Peyer's patch (tissue), 4 donors: Measurements from ENCODE around the gene ELOVL2. TPM values are rescaled to one million over a fixed set of nuclear protein-coding genes. Genes with fewer than 3 reads are reported as not detected.

Source experiments
- DNase-seq, 3 donors: peaks; one replicate each; pipeline ENCODE4 v3.0.0-alpha.2; 2017 to 2019
- H3K27ac ChIP-seq, 4 donors: fragments of 200-600 bp; sonication (generic); one replicate each; pipeline ENCODE4 v1.5.1; 2016 to 2019
- H3K27me3 ChIP-seq, 2 donors: fragments of 200-600 bp; sonication (generic); one replicate each; pipeline ENCODE4 v1.5.1; 2019
- H3K36me3 ChIP-seq, 3 donors: fragments of 200-600 bp; sonication (generic); one replicate each; pipeline ENCODE4 v1.5.1; 2016 to 2019
- H3K4me1 ChIP-seq, 4 donors: fragments of 200-600 bp; sonication (generic); one replicate each; pipeline ENCODE4 v1.5.1; 2016 to 2019
- H3K4me3 ChIP-seq, 4 donors: fragments of 200-600 bp; sonication (generic); 1 replicate in 3 of 4; 2 replicates in 1 of 4; pipeline ENCODE4 v1.5.1; 2016 to 2019; ENCODE audit warnings: mild to moderate bottlenecking in 1 of 4
- H3K9me3 ChIP-seq, 4 donors: fragments of 200-600 bp; sonication (generic); one replicate each; pipeline ENCODE4 v1.5.1; 2016 to 2019; ENCODE audit warnings: mild to moderate bottlenecking in 1 of 4
- POLR2A ChIP-seq, 2 donors: fragments of 450-650 bp; IDR thresholded peaks; one replicate each; pipeline ENCODE4 v1.5.1; 2017; ENCODE audit warnings: antibody characterized with exemption in 2 of 2, mild to moderate bottlenecking in 2 of 2, moderate library complexity in 2 of 2
- total RNA-seq, 4 donors: library from RNA; depleted of rRNA; stranded (reverse); fragments of >200 nt; gene quantifications; one replicate each; pipeline ENCODE4 v1.1.0, GENCODE V29; 2016
- TF ChIP-seq, protein P1 (sequence below), 6 experiments: fragments of 450-650 bp in 4 of 6; fragments of 200-600 bp in 2 of 6; sonication (generic) in 1 of 6; IDR thresholded peaks; one replicate each; pipeline ENCODE4 v1.5.1; 2017 to 2019; ENCODE audit warnings: antibody characterized with exemption in 6 of 6, mild to moderate bottlenecking in 3 of 6, moderate library complexity in 1 of 6

Gene ELOVL2
- total RNA-seq, 4 donors from 2014 or later: 0.18 to 0.27 TPM; not detected in 2

DNA sequence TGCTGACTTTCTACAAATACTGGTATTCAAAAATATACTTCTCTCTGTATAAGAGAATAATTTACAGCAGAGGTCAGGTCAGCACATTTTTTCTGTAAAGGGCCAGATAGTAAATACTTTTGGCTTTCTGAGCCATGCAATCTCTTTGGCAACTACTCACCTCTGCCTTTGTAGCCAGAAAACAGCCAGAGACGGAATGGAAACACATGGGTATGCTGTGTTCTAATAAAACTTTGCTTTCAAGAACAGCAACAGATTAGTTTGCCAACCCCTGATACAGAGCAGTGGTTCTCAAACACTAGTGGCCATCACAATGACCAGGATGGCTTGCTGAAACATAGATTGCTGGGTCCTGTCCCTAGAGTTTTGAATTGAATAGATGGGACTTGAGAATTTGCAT lies 111.0 kb downstream of the ELOVL2 start:
- H3K4me1 ChIP-seq: no peaks in the 10 kb centered on the region
- H3K4me3 ChIP-seq: no peak overlapping the region
- DNase-seq: no peak
- H3K27ac ChIP-seq: no peak overlapping the region
- no peaks in the 10 kb centered on the region for H3K36me3 ChIP-seq
- TF ChIP-seq POLR2A (IDR thresholded peaks at IDR 0.05): no peak
- TF ChIP-seq, protein P1, sequence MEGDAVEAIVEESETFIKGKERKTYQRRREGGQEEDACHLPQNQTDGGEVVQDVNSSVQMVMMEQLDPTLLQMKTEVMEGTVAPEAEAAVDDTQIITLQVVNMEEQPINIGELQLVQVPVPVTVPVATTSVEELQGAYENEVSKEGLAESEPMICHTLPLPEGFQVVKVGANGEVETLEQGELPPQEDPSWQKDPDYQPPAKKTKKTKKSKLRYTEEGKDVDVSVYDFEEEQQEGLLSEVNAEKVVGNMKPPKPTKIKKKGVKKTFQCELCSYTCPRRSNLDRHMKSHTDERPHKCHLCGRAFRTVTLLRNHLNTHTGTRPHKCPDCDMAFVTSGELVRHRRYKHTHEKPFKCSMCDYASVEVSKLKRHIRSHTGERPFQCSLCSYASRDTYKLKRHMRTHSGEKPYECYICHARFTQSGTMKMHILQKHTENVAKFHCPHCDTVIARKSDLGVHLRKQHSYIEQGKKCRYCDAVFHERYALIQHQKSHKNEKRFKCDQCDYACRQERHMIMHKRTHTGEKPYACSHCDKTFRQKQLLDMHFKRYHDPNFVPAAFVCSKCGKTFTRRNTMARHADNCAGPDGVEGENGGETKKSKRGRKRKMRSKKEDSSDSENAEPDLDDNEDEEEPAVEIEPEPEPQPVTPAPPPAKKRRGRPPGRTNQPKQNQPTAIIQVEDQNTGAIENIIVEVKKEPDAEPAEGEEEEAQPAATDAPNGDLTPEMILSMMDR (IDR thresholded peaks at IDR 0.05): no peak
- no peaks in the 10 kb centered on the region for H3K9me3 ChIP-seq
- H3K27me3 ChIP-seq: no peaks in the 10 kb centered on the region

Other genes starting within 250 kb of the ELOVL2 start
- under 1 TPM in 1 of 4 donors, not detected in 3; 0.27 TPM for gene MAK, start 205.8 kb downstream of the ELOVL2 start, total RNA-seq
- gene GCM2, start 162.3 kb downstream of the ELOVL2 start, total RNA-seq: not detected
- gene SYCP2L, start 157.3 kb downstream of the ELOVL2 start, total RNA-seq: 1 to 10 TPM in 1 of 4 donors, under 1 TPM in 1, not detected in 2; 0.67 to 5.0 TPM
- gene SMIM13, start 49.5 kb upstream of the ELOVL2 start, total RNA-seq: 1 to 10 TPM; 4.1 to 6.3 (median 4.7) TPM
- gene ERVFRD-1, start 67.4 kb upstream of the ELOVL2 start, total RNA-seq: not detected
- 10 to 100 TPM; 63.9 to 97.0 (median 87.5) TPM for gene NEDD9, start 188.4 kb upstream of the ELOVL2 start, total RNA-seq